OCI-LY7 (cell line): ENCODE results near the gene TMEM208. TPM values are rescaled to one million over a fixed set of nuclear protein-coding genes. Genes with fewer than 3 reads are reported as not detected.

Experiments used
- BruUV-seq: library from RNA; stranded (reverse); fragments of 400-500 nt; replicated peaks from 2 replicates; lab custom pipeline; 2021; lab: Mats Ljungman, UMichigan
- CTCF ChIA-PET: fragments of 300-600 bp; sonication (Branson Sonifier 250); formaldehyde crosslinking; loops from one replicate; lab custom pipeline; 2022; ENCODE audit warnings: antibody characterized with exemption; ENCODE audit not compliant: unreplicated experiment; lab: Charles Lee
- POLR2A ChIA-PET: fragments of 300-600 bp; sonication (Branson Sonifier 250); formaldehyde crosslinking; loops from one replicate; lab custom pipeline; 2022; ENCODE audit warnings: antibody characterized with exemption; lab: Charles Lee
- DNase-seq: peaks from one replicate; pipeline ENCODE4 v3.0.0-alpha.2; 2015; ENCODE audit warnings: low spot score
- H2AFZ ChIP-seq: fragments of 200-600 bp; sonication (generic), shearing (Covaris generic); 2 replicates; pipeline ENCODE4 v1.6.1; 2014; ENCODE audit warnings: mild to moderate bottlenecking, antibody characterized with exemption, low read length, moderate library complexity
- H3K27ac ChIP-seq: fragments of 200-600 bp; sonication (generic); 2 replicates; pipeline ENCODE4 v1.5.1; 2014; ENCODE audit warnings: mixed run types, low read depth, mild to moderate bottlenecking, moderate library complexity, low read length, inconsistent platforms; ENCODE audit not compliant: poor library complexity, severe bottlenecking
- H3K36me3 ChIP-seq: fragments of 200-600 bp; sonication (generic); 2 replicates; pipeline ENCODE4 v1.6.1; 2014; ENCODE audit warnings: mild to moderate bottlenecking, antibody characterized with exemption, low read length, moderate library complexity, mixed read lengths; ENCODE audit not compliant: insufficient read depth
- H3K4me1 ChIP-seq: fragments of 200-600 bp; sonication (generic); 2 replicates; pipeline ENCODE4 v1.5.1; 2014; ENCODE audit warnings: mild to moderate bottlenecking, low read length; ENCODE audit not compliant: insufficient read depth, poor library complexity, severe bottlenecking
- H3K4me2 ChIP-seq: fragments of 200-600 bp; sonication (generic); 2 replicates; pipeline ENCODE4 v1.6.1; 2014; ENCODE audit warnings: mild to moderate bottlenecking, low read length
- H3K4me3 ChIP-seq: fragments of 200-600 bp; sonication (generic); 2 replicates; pipeline ENCODE4 v1.5.1; 2014; ENCODE audit warnings: mild to moderate bottlenecking, low read depth, low read length; ENCODE audit not compliant: poor library complexity, severe bottlenecking
- H3K79me2 ChIP-seq: fragments of 200-600 bp; sonication (generic); 2 replicates; pipeline ENCODE4 v1.6.1; 2016; ENCODE audit warnings: low read depth, mild to moderate bottlenecking, low read length, moderate library complexity, mixed read lengths; ENCODE audit not compliant: insufficient read depth
- H3K9me2 ChIP-seq: fragments of 200-600 bp; sonication (generic); 2 replicates; pipeline ENCODE4 v1.6.1; 2016; ENCODE audit warnings: mild to moderate bottlenecking, low read length, mixed read lengths; ENCODE audit not compliant: insufficient read depth
- H3K9me3 ChIP-seq: fragments of 200-600 bp; sonication (generic); 2 replicates; pipeline ENCODE4 v1.6.1; 2014; ENCODE audit warnings: mild to moderate bottlenecking, mixed run types, low read length, mixed read lengths
- H4K20me1 ChIP-seq: fragments of 200-600 bp; sonication (generic); 2 replicates; pipeline ENCODE4 v1.6.1; 2014; ENCODE audit warnings: mild to moderate bottlenecking, antibody characterized with exemption, low read length, moderate library complexity, mixed read lengths; ENCODE audit not compliant: insufficient read depth
- EZH2phosphoT487 ChIP-seq: fragments of 200-600 bp; sonication (generic); IDR thresholded peaks from 2 replicates; pipeline ENCODE4 v1.6.1; 2018; ENCODE audit warnings: low read depth, borderline replicate concordance, mild to moderate bottlenecking, mixed run types, antibody characterized with exemption, low read length, moderate library complexity, mixed read lengths
- intact Hi-C: fragments of 100-400 bp; cut with micrococcal nuclease; formaldehyde crosslinking; loops from one replicate; pipeline ENCODE4 v1.10.0; 2022; ENCODE audit not compliant: unreplicated experiment
- total RNA-seq, 2 experiments: library from RNA; depleted of rRNA in 1 of 2; stranded (reverse); fragments of >200 nt in 1 of 2; shearing (Covaris generic) in 1 of 2; gene quantifications; 2 replicates each; pipeline ENCODE4 v1.2.3, GENCODE V29; 2014 to 2022
- TF ChIP-seq, protein P1 (sequence below): fragments of 200-600 bp; sonication (generic); conservative IDR thresholded peaks from 2 replicates; pipeline ENCODE4 v1.5.1; 2014; ENCODE audit warnings: mild to moderate bottlenecking, antibody characterized with exemption, low read length, moderate library complexity, mixed read lengths

Gene TMEM208
- total RNA-seq, 2 experiments from 2014 or later = 19.9 to 26.4 TPM

DNA sequence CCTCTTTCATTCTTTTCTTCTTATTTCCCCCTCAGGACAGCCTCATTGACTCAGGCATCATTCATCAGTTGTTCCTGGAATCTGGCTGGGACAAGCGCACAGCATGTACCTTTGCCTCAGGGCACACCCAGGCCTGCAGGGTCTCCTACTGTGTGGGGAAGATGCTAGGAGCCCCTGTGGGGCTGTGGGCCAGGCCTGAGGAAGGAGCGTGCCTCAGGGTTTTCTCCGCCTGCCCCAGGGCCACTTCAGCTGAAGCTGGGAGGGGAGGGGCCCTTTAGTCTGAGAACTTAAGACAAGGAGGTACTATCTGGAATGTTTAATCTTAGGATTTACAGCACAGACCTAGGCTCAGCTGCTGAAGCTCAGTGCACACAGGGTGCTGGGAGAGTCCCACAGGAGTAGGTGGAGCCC lies 20.1 kb upstream of the TMEM208 start:
- no peak overlapping the region for H3K4me3 ChIP-seq
- no peak overlapping the region for H3K4me2 ChIP-seq
- H3K9me2 ChIP-seq = no peaks in the 10 kb centered on the region

DNA sequence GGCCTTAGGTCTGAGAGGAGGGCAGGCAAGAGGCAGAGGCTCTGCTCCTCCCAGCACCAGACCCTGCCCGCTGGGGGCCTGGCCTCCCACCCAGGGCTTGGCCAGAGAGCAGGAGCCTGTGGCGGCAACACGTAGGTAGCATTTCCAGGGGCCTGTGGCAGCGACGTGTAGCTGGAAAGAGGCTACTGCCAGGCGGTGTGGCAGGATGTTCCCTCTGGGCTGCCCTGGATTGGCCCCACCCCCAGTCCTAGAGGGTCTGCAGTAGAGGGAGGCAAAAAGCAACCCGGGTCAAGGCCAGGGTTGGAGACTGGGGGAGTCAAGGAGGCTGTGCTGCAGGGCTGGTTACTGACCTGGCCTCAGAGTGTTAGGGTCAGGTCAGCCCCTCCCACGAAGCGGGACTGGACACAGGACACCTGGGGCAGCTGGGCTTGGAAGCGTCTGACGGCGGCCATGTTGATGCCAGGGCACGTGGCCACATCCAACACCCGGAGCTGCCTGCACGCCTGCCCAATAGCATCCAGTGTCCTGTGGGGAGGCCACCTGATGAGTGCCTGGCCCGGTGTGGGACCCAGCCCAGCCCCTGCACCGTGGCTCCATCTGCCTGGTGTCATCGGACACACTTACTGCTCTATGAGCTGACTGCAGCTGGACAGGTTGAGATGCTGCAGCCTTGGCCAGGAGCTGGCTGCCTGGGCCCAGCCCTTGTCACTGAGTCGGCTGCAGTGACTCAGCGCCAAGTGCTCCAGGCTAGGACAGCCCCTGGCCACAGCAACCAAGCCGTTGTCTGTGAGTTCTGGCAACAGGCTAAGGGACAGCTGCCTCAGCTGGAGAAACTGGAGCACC lies 19.5 kb upstream of the TMEM208 start:
- no peak for TF ChIP-seq EZH2phosphoT487
- TF ChIP-seq, protein P1, sequence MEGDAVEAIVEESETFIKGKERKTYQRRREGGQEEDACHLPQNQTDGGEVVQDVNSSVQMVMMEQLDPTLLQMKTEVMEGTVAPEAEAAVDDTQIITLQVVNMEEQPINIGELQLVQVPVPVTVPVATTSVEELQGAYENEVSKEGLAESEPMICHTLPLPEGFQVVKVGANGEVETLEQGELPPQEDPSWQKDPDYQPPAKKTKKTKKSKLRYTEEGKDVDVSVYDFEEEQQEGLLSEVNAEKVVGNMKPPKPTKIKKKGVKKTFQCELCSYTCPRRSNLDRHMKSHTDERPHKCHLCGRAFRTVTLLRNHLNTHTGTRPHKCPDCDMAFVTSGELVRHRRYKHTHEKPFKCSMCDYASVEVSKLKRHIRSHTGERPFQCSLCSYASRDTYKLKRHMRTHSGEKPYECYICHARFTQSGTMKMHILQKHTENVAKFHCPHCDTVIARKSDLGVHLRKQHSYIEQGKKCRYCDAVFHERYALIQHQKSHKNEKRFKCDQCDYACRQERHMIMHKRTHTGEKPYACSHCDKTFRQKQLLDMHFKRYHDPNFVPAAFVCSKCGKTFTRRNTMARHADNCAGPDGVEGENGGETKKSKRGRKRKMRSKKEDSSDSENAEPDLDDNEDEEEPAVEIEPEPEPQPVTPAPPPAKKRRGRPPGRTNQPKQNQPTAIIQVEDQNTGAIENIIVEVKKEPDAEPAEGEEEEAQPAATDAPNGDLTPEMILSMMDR = no peak
- H3K4me1 ChIP-seq = no peaks in the 10 kb centered on the region
- BruUV-seq = no TSS peak
- intact Hi-C loops = no loop called here
- CTCF ChIA-PET = no interaction called here
- H3K9me3 ChIP-seq = no peaks in the 10 kb centered on the region
- H3K36me3 ChIP-seq = peaks cover 21% of the 10 kb centered on the region
- POLR2A ChIA-PET = no interaction called here
- no peak overlapping the region for H2AFZ ChIP-seq
- no peak overlapping the region for H3K4me3 ChIP-seq
- no peaks in the 10 kb centered on the region for H3K9me2 ChIP-seq
- no peak for DNase-seq
- H3K4me2 ChIP-seq = no peak overlapping the region
- no peak overlapping the region for H3K27ac ChIP-seq
- H4K20me1 ChIP-seq = no peaks in the 10 kb centered on the region
- no peaks in the 10 kb centered on the region for H3K79me2 ChIP-seq

More for the DNA sequence above, 20.1 kb upstream of the TMEM208 start:
- no peaks in the 10 kb centered on the region for H3K9me3 ChIP-seq
- intact Hi-C loops = no loop called here
- TF ChIP-seq EZH2phosphoT487 = no peak
- TF ChIP-seq, protein P1 = no peak
- no peak overlapping the region for H2AFZ ChIP-seq
- no TSS peak for BruUV-seq
- CTCF ChIA-PET = no interaction called here
- DNase-seq = no peak
- no peaks in the 10 kb centered on the region for H3K79me2 ChIP-seq
- H3K27ac ChIP-seq = no peak overlapping the region
- no peaks in the 10 kb centered on the region for H4K20me1 ChIP-seq
- POLR2A ChIA-PET = no interaction called here
- H3K4me1 ChIP-seq = no peaks in the 10 kb centered on the region
- H3K36me3 ChIP-seq = peaks cover 27% of the 10 kb centered on the region
